ENCODE measurements around the gene CTDSPL2.
"Not testable (repeated sequence)": the region's sequence is repeated elsewhere in the genome, so short reads cannot be mapped to it uniquely, and the experiment has no call there.

The CTDSPL2 gene

DNA sequence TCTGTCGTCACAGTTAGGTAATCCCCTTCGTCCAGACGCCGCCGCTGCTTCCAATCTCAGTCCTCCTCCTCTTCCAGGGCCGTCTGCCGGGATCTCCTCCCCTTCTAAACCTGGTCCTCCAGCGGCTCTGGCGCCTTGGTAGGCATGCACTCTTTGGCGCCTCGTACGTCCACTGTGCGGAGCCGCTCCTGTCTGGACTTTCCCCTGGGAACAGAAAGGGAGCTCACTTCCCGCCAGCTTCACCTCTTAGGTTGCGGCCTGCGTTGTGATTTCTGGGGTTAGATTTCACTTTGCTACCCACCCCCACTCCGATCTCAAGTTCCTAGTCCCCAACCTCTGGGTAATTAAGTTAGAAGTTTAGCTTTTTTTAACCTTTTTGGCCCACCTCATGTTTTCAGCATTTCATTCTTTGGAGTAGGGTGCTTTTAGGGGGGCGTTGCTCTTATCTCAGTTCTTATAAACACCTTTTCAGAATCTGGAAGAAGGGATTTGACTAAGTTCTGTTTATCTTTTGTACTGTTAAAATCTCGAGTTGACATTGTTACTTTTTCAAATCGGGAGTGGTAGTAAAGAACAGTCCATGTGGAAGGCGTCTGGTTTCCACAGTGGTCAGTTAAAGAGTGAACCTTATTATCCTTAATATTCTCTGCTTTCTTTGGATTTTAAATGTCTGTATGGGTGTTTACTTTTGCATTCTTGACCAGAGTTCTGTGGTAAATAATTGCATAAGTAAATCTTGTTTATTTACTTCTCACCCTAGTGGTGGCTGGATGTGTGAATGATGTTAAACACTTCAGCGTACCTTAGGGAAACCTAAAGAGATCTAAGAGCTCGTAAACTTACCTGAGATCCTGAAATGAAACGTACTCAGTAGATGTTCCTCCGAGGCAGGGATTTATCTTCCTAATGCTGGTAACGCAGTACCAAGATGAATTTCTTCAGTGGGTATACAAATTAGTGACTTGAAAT lies 611 bp downstream of the CTDSPL2 start:
- TF ChIP-seq CTCF (conservative IDR thresholded peaks at IDR 0.05): peak; percentile 31; the same call in 1 of the 2 replicates
- H3K27ac ChIP-seq: peak overlapping the region; percentile 92

GRCh38 chr15:44435893-44436667 lies 8.7 kb downstream of the CTDSPL2 start:
- TF ChIP-seq CTCF (conservative IDR thresholded peaks at IDR 0.05): no peak
- no peak overlapping the region for H3K27ac ChIP-seq

GRCh38 chr15:44438402-44438801 lies 11.0 kb downstream of the CTDSPL2 start:
- TF ChIP-seq CTCF (conservative IDR thresholded peaks at IDR 0.05): no peak
- H3K27ac ChIP-seq: no peak overlapping the region

- no peak overlapping the region for H3K27ac ChIP-seq
- no peak for TF ChIP-seq CTCF (conservative IDR thresholded peaks at IDR 0.05)
These were observed 13.7 kb downstream of the CTDSPL2 start for GRCh38 chr15:44441095-44441501.

DNA sequence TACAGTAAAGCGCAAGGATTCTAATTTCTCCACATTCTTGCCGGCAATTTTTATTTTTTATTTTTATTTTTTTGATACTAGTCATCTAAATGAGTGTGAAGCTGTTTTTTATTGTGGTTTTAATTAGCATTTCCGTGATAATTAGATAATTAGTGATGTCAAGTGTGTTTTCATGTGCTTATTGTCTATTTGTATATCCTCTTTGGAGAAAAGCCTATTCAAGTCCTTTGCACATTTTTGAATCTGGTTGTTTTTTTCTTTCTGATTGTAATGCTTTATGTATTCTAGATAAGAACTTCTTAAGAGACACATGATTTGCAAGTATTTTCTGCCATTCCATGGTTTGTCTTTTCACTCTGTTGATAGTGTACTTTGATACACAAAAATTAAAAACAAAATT lies 16.1 kb downstream of the CTDSPL2 start:
- TF ChIP-seq CTCF (conservative IDR thresholded peaks at IDR 0.05): no peak
- H3K27ac ChIP-seq: no peak overlapping the region

- TF ChIP-seq CTCF (conservative IDR thresholded peaks at IDR 0.05): no peak
- H3K27ac ChIP-seq: no peak overlapping the region
These were observed 20.4 kb downstream of the CTDSPL2 start for GRCh38 chr15:44447772-44448376.

GRCh38 chr15:44450172-44450571 lies 22.7 kb downstream of the CTDSPL2 start:
- no peak overlapping the region for H3K27ac ChIP-seq
- TF ChIP-seq CTCF (conservative IDR thresholded peaks at IDR 0.05): no peak

DNA sequence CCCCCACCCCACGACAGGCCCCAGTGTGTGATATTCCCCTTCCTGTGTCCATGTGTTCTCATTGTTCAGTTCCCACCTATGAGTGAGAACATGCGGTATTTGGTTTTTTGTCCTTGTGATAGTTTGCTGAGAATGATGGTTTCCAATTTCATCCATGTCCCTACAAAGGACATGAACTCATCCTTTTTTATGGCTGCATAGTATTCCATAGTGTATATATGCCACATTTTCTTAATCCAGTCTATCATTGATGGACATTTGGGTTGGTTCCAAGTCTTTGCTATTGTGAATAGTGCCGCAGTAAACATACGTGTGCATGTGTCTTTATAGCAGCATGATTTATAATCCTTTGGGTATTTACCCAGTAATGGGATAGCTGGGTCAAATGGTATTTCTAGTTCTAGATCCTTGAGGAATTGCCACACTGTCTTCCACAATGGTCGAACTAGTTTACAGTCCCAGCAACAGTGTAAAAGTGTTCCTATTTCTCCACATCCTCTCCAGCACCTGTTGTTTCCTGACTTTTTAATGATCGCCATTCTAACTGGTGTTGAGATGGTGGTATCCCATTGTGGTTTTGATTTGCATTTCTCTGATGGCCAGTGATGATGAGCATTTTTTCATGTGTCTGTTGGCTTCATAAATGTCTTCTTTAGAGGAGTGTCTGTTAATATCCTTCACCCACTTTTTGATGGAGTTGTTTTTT lies 26.3 kb downstream of the CTDSPL2 start:
- not testable (repeated sequence) for H3K27ac ChIP-seq
